PC-9 (cell line): ENCODE measurements around the gene MYL12A. TPM values are rescaled to one million over a fixed set of nuclear protein-coding genes. Genes with fewer than 3 reads are reported as not detected.

Experiments
- BruUV-seq: library from RNA; stranded (reverse); fragments of 400-500 nt; replicated peaks from 2 replicates; lab custom pipeline; 2021; lab: Mats Ljungman, UMichigan
- CTCF ChIA-PET: fragments of 300-600 bp; sonication (Branson Sonifier 250); formaldehyde crosslinking; loops from one replicate; lab custom pipeline; 2022; ENCODE audit warnings: antibody characterized with exemption; lab: Charles Lee
- POLR2A ChIA-PET: fragments of 300-600 bp; sonication (Branson Sonifier 250); formaldehyde crosslinking; loops from one replicate; lab custom pipeline; 2022; ENCODE audit warnings: antibody characterized with exemption; ENCODE audit not compliant: unreplicated experiment; lab: Charles Lee
- DNase-seq, 2 experiments: peaks; one replicate each; pipeline versions ENCODE4 v3.0.0 to v3.0.0-alpha.2; 2015 to 2022; ENCODE audit warnings: mixed read lengths in 1 of 2
- H2AFZ ChIP-seq: fragments of 200-600 bp; sonication (generic); 2 replicates; pipeline ENCODE4 v1.8.1; 2017; ENCODE audit warnings: antibody characterized with exemption
- H3F3A ChIP-seq: fragments of 200-600 bp; sonication (generic); 2 replicates; pipeline ENCODE4 v1.8.1; 2017; ENCODE audit warnings: antibody characterized with exemption, mild to moderate bottlenecking, low read depth; ENCODE audit not compliant: insufficient read depth
- H3K27ac ChIP-seq: fragments of 200-600 bp; sonication (generic); 2 replicates; pipeline ENCODE4 v1.6.1; 2016; ENCODE audit warnings: mixed run types
- H3K27me3 ChIP-seq: fragments of 200-600 bp; sonication (generic); 2 replicates; pipeline ENCODE4 v1.6.1; 2016; ENCODE audit warnings: low read depth, mixed run types; ENCODE audit not compliant: insufficient read depth
- H3K36me3 ChIP-seq: fragments of 200-600 bp; sonication (generic); 2 replicates; pipeline ENCODE4 v1.6.1; 2016; ENCODE audit warnings: low read depth, mixed run types
- H3K4me1 ChIP-seq: fragments of 200-600 bp; sonication (generic); replicated peaks from 2 replicates; pipeline ENCODE4 v1.6.1; 2016; ENCODE audit warnings: mixed run types; ENCODE audit not compliant: insufficient read depth
- H3K4me2 ChIP-seq: fragments of 200-600 bp; sonication (generic); 2 replicates; pipeline ENCODE4 v1.6.1; 2017; ENCODE audit warnings: mixed run types
- H3K4me3 ChIP-seq: fragments of 200-600 bp; sonication (generic); 2 replicates; pipeline ENCODE4 v1.6.1; 2016; ENCODE audit warnings: mixed run types
- H3K79me2 ChIP-seq: fragments of 200-600 bp; sonication (generic); 2 replicates; pipeline ENCODE4 v1.6.1; 2017; ENCODE audit warnings: low read depth, mixed run types
- H3K9me2 ChIP-seq: fragments of 200-600 bp; sonication (generic); 2 replicates; pipeline ENCODE4 v1.8.1; 2017; ENCODE audit warnings: mild to moderate bottlenecking; ENCODE audit not compliant: insufficient read depth
- H3K9me3 ChIP-seq: fragments of 200-600 bp; sonication (generic); 2 replicates; pipeline ENCODE4 v1.8.1; 2016; ENCODE audit warnings: low read depth; ENCODE audit not compliant: insufficient read depth
- H4K20me1 ChIP-seq: fragments of 200-600 bp; sonication (generic); 2 replicates; pipeline ENCODE4 v1.8.1; 2017; ENCODE audit not compliant: insufficient read depth
- CTCF ChIP-seq: fragments of 200-600 bp; sonication (generic); conservative IDR thresholded peaks from 2 replicates; pipeline ENCODE4 v1.6.1; 2017; ENCODE audit warnings: mixed run types, antibody characterized with exemption, mild to moderate bottlenecking, moderate library complexity
- EZH2 ChIP-seq: fragments of 200-600 bp; sonication (generic); IDR thresholded peaks from 2 replicates; pipeline ENCODE4 v1.8.0; 2017; ENCODE audit warnings: antibody characterized with exemption, low read depth
- intact Hi-C: fragments of 100-400 bp; cut with micrococcal nuclease; formaldehyde crosslinking; loops from one replicate; pipeline ENCODE4 v1.10.0; 2022; ENCODE audit not compliant: unreplicated experiment
- total RNA-seq: library from RNA; stranded (reverse); gene quantifications from 2 replicates; pipeline ENCODE4 v1.2.3, GENCODE V29; 2021

The MYL12A gene
- total RNA-seq, 1 experiment from 2014 or later: 532 TPM

GRCh38 chr18:3252843-3253242 is 5.2 kb downstream of the MYL12A start:
- CTCF ChIA-PET: no interaction called here
- no peak overlapping the region for H2AFZ ChIP-seq
- no peak for TF ChIP-seq EZH2
- no peak for TF ChIP-seq CTCF
- DNase-seq: no peak
- H4K20me1 ChIP-seq: 0 out of 2 replicates have a peak, but pooled peaks cover 6% of the 10 kb centered on the region
- POLR2A ChIA-PET: no interaction called here
- peaks cover 65% of the 10 kb centered on the region for H3K36me3 ChIP-seq
- peaks cover 61% of the 10 kb centered on the region for H3K79me2 ChIP-seq
- H3F3A ChIP-seq: peaks cover 54% of the 10 kb centered on the region
- peaks cover 33% of the 10 kb centered on the region for H3K4me1 ChIP-seq
- no TSS peak for BruUV-seq
- no peaks in the 10 kb centered on the region for H3K27me3 ChIP-seq
- no peak overlapping the region for H3K4me2 ChIP-seq
- no peaks in the 10 kb centered on the region for H3K9me2 ChIP-seq
- intact Hi-C loops: no loop called here
- no peak overlapping the region for H3K4me3 ChIP-seq
- no peaks in the 10 kb centered on the region for H3K9me3 ChIP-seq
- no peak overlapping the region for H3K27ac ChIP-seq

- peaks cover 24% of the 10 kb centered on the region for H3K4me1 ChIP-seq
- TF ChIP-seq EZH2 (no peak), CTCF (no peak)
- no TSS peak for BruUV-seq
- peaks cover 63% of the 10 kb centered on the region for H3F3A ChIP-seq
- H3K27me3 ChIP-seq: no peaks in the 10 kb centered on the region
- ChIA-PET CTCF (no interaction called here), POLR2A (interaction anchor here (0.6 to 0.7 kb wide), 3 partner anchors 70 to 709 kb away, joined by 3 to 5 read pairs (median 3); no protein-coding TSS in a partner anchor)
- H3K9me2 ChIP-seq: no peaks in the 10 kb centered on the region
- H3K36me3 ChIP-seq: peaks cover 63% of the 10 kb centered on the region
- no peaks in the 10 kb centered on the region for H4K20me1 ChIP-seq
- H2AFZ ChIP-seq: no peak overlapping the region
- no peak overlapping the region for H3K4me2 ChIP-seq
- DNase-seq: no peak
- no peak overlapping the region for H3K4me3 ChIP-seq
- H3K9me3 ChIP-seq: no peaks in the 10 kb centered on the region
- intact Hi-C loops: no loop called here
- no peak overlapping the region for H3K27ac ChIP-seq
- peaks cover 42% of the 10 kb centered on the region for H3K79me2 ChIP-seq
Measured at GRCh38 chr18:3254725-3255124, 7.1 kb downstream of the MYL12A start.

DNA sequence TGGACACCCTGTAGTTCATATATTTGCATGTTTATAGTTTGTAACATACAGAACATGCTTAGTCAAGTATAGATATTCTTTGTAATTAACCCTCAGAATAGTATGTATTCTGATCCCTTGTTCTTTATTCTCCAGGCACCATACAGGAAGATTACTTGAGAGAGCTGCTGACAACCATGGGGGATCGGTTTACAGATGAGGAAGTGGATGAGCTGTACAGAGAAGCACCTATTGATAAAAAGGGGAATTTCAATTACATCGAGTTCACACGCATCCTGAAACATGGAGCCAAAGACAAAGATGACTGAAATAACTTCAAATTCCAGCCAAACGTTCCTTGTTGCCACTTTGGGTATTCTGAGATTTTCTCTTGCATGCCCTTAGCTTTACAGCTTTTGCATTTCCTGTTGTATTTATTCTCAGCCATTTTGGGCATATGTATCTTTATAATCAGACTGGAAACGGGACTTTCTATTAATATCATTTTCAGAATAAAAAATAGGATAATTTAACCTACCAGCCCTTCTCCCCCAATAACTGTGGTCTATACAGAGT is 8.1 kb downstream of the MYL12A start:
- Histone ChIP-seq H3K4me1 (peaks cover 23% of the 10 kb centered on the region), H3F3A (peaks cover 63% of the 10 kb centered on the region), H3K9me2 (no peaks in the 10 kb centered on the region), H3K27me3 (no peaks in the 10 kb centered on the region), H3K9me3 (no peaks in the 10 kb centered on the region), H3K36me3 (peaks cover 56% of the 10 kb centered on the region), H2AFZ (no peak overlapping the region), H4K20me1 (no peaks in the 10 kb centered on the region), H3K79me2 (peaks cover 32% of the 10 kb centered on the region), H3K4me2 (no peak overlapping the region), H3K27ac (no peak overlapping the region), H3K4me3 (no peak overlapping the region)
- no peak for TF ChIP-seq EZH2
- TF ChIP-seq CTCF: no peak
- POLR2A ChIA-PET: interaction anchor here (0.6 to 0.7 kb wide), 2 partner anchors 71 to 708 kb away, joined by 3 read pairs; no protein-coding TSS in a partner anchor
- BruUV-seq: no TSS peak
- intact Hi-C loops: no loop called here
- CTCF ChIA-PET: no interaction called here
- DNase-seq: no peak
